ACC112 (cell line): ENCODE measurements around the gene PLPPR5.

Experiments used
- H2AFZ ChIP-seq: fragments of 200-600 bp; sonication (generic); one replicate; pipeline ENCODE4 v1.6.0; 2017; ENCODE audit warnings: antibody characterized with exemption, low read length; ENCODE audit not compliant: unreplicated experiment
- H3K27ac ChIP-seq: fragments of 200-600 bp; sonication (generic); 2 replicates; pipeline ENCODE4 v1.5.1; 2014; ENCODE audit warnings: low read depth, mild to moderate bottlenecking, antibody characterized with exemption, low read length, moderate library complexity
- H3K27me3 ChIP-seq: fragments of 200-600 bp; sonication (generic); 2 replicates; pipeline ENCODE4 v1.6.1; 2014; ENCODE audit warnings: mild to moderate bottlenecking, antibody characterized with exemption, low read length, moderate library complexity, mixed read lengths; ENCODE audit not compliant: insufficient read depth
- H3K36me3 ChIP-seq: fragments of 200-600 bp; sonication (generic); 2 replicates; pipeline ENCODE4 v1.6.1; 2016; ENCODE audit warnings: mild to moderate bottlenecking, antibody characterized with exemption, low read length, moderate library complexity, mixed read lengths; ENCODE audit not compliant: insufficient read depth
- H3K4me1 ChIP-seq: fragments of 200-600 bp; sonication (generic); one replicate; pipeline ENCODE4 v1.6.1; 2016; ENCODE audit warnings: low read length, mixed read lengths; ENCODE audit not compliant: insufficient read depth, unreplicated experiment, control insufficient read depth
- H3K4me3 ChIP-seq: fragments of 200-600 bp; sonication (generic); 2 replicates; pipeline ENCODE4 v1.5.1; 2014; ENCODE audit warnings: mild to moderate bottlenecking, low read depth, low read length
- H3K79me2 ChIP-seq: fragments of 200-600 bp; sonication (generic); one replicate; pipeline ENCODE4 v1.6.0; 2016; ENCODE audit warnings: low read length; ENCODE audit not compliant: control insufficient read depth, unreplicated experiment, insufficient read depth

Gene PLPPR5

GRCh38 chr1:98969798-98970490 lies 34.7 kb downstream of the PLPPR5 start:
- Histone ChIP-seq H3K4me3 (no peak overlapping the region), H3K36me3 (no peaks in the 10 kb centered on the region), H3K27ac (no peak overlapping the region), H3K27me3 (no peaks in the 10 kb centered on the region), H2AFZ (no peak overlapping the region), H3K4me1 (no peaks in the 10 kb centered on the region), H3K79me2 (no peaks in the 10 kb centered on the region)

DNA sequence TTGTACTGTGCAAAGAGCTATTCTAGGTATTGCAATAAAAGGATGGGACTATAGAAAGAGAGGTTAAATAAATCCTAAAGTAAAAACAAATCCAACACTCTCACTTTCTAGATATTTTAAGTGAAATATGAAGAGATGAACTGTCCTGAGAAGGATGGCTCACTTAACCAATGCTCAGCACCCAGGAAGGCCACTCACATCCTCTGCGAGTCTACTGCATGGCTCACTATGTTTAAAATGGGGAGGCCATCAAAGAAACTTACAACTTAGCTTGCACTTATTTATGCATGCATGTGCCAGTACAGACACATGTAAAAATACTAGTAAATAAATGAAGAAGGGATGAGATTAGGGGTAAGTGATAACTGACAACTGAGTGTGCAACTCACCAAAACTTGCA lies 37.5 kb downstream of the PLPPR5 start:
- Histone ChIP-seq H3K4me1 (peaks cover 5% of the 10 kb centered on the region), H3K4me3 (no peak overlapping the region), H3K27me3 (no peaks in the 10 kb centered on the region), H3K79me2 (no peaks in the 10 kb centered on the region), H3K27ac (no peak overlapping the region), H3K36me3 (no peaks in the 10 kb centered on the region), H2AFZ (no peak overlapping the region)

- Histone ChIP-seq H3K4me1 (peaks cover 5% of the 10 kb centered on the region), H3K27me3 (no peaks in the 10 kb centered on the region), H3K36me3 (no peaks in the 10 kb centered on the region), H3K4me3 (no peak overlapping the region), H3K79me2 (no peaks in the 10 kb centered on the region), H2AFZ (no peak overlapping the region), H3K27ac (no peak overlapping the region)
Measured at GRCh38 chr1:98965394-98965793, 39.3 kb downstream of the PLPPR5 start.

DNA sequence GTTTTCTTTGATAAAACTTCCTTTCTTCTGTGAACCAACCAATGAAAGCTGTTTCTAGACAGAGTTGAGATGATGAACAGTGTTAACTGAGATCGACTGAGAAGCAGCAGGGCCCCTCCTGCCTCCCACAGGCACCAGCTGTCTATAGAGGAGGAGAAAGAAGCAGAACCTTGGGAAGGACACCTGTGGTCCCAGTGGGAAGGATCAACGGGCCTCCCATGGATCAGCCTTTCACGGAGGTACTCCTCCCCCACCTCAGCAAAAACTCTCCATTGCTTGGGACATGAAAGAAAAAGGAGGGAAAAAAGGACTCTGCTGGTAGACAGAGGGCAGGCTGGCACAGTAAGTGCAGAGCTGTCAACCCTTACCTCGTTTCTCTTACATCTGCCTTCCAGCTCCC lies 40.5 kb downstream of the PLPPR5 start:
- H3K79me2 ChIP-seq = no peaks in the 10 kb centered on the region
- H3K27me3 ChIP-seq = no peaks in the 10 kb centered on the region
- H3K27ac ChIP-seq = no peak overlapping the region
- H3K4me3 ChIP-seq = no peak overlapping the region
- H3K4me1 ChIP-seq = peaks cover 5% of the 10 kb centered on the region
- no peak overlapping the region for H2AFZ ChIP-seq
- H3K36me3 ChIP-seq = no peaks in the 10 kb centered on the region

DNA sequence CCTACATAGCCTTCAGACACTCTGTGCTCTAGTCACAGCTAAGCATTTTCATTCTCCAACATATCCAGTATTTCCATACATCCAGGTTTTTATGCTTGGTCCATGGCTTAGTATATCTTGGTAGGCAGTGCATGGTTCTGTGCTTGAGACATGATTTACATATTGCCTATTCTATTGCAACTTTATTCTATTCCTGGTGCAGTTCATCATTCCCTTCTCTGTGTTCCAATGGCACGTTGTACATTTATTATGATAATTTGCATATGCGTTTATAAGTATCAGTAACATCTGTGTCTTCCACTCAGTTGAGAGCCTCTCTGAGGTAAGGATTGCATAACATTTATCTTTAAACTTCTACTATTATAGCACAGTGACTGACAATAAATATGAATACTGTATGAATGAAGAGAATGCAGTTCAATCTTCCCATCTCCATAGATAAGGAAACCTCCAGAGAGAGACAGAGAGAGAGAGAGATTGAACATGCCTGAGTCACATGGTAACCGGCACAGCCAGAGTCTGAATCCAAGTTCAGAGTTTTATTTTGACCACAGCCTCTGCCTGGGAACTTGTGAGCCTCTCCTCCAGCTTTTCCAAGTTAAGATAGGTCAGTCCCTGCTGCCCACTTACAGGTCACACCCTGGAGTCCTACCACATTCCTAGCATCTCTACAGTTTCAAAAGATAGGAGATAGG lies 41.5 kb downstream of the PLPPR5 start:
- Histone ChIP-seq H3K36me3 (no peaks in the 10 kb centered on the region), H3K79me2 (no peaks in the 10 kb centered on the region), H2AFZ (no peak overlapping the region), H3K4me3 (no peak overlapping the region), H3K27ac (no peak overlapping the region), H3K27me3 (no peaks in the 10 kb centered on the region), H3K4me1 (peaks cover 5% of the 10 kb centered on the region)

- Histone ChIP-seq H3K36me3 (no peaks in the 10 kb centered on the region), H3K27ac (no peak overlapping the region), H3K4me1 (peaks cover 5% of the 10 kb centered on the region), H3K27me3 (no peaks in the 10 kb centered on the region), H2AFZ (no peak overlapping the region), H3K79me2 (no peaks in the 10 kb centered on the region), H3K4me3 (no peak overlapping the region)
Measured at GRCh38 chr1:98962156-98962555, 42.5 kb downstream of the PLPPR5 start.

GRCh38 chr1:98949621-98950020 lies 55.0 kb downstream of the PLPPR5 start:
- no peaks in the 10 kb centered on the region for H3K36me3 ChIP-seq
- H3K4me3 ChIP-seq = no peak overlapping the region
- no peaks in the 10 kb centered on the region for H3K27me3 ChIP-seq
- no peak overlapping the region for H2AFZ ChIP-seq
- no peak overlapping the region for H3K27ac ChIP-seq
- no peaks in the 10 kb centered on the region for H3K4me1 ChIP-seq
- no peaks in the 10 kb centered on the region for H3K79me2 ChIP-seq

DNA sequence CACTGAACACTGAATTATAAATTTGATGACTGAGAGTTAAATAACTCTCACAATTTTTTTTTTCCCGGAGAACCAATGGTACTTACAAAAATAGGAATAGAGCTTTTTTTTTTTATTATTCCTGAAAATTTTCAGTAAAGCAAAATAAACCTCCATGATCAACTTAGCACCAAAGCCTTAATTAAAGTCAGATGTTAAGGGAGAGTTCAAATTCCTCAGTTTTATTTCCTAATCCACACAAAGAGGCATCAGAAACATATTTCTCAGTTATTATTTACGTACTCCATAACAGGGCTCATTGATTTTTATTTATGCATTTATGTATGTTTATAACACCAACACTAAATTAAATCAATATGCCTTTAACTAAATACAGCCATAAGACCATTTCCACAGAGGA lies 55.5 kb downstream of the PLPPR5 start:
- Histone ChIP-seq H3K4me1 (no peaks in the 10 kb centered on the region), H3K27me3 (no peaks in the 10 kb centered on the region), H3K4me3 (no peak overlapping the region), H3K79me2 (no peaks in the 10 kb centered on the region), H2AFZ (no peak overlapping the region), H3K36me3 (no peaks in the 10 kb centered on the region), H3K27ac (no peak overlapping the region)

GRCh38 chr1:98947071-98947470 lies 57.6 kb downstream of the PLPPR5 start:
- H3K27me3 ChIP-seq = no peaks in the 10 kb centered on the region
- H3K4me3 ChIP-seq = no peak overlapping the region
- no peaks in the 10 kb centered on the region for H3K36me3 ChIP-seq
- H3K79me2 ChIP-seq = no peaks in the 10 kb centered on the region
- no peak overlapping the region for H2AFZ ChIP-seq
- no peaks in the 10 kb centered on the region for H3K4me1 ChIP-seq
- H3K27ac ChIP-seq = no peak overlapping the region

DNA sequence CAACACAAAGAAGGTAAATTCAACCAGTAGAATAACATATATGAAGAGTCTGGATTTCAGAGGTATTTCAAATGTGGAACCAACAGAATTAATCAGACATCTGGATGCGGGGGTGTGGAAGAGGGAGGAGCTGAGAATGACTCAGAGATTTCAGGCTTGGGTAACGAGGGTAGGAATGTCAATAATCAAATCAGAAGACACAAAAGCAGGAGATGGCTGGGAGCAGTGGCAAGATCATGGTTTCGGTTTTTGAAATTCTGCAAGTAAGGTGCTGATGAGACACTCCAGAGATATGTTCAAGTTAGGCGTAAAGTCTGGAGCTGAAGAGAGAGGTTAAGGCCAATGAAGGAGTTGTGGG lies 64.0 kb downstream of the PLPPR5 start:
- H3K4me1 ChIP-seq = peaks cover 10% of the 10 kb centered on the region
- H3K4me3 ChIP-seq = no peak overlapping the region

DNA sequence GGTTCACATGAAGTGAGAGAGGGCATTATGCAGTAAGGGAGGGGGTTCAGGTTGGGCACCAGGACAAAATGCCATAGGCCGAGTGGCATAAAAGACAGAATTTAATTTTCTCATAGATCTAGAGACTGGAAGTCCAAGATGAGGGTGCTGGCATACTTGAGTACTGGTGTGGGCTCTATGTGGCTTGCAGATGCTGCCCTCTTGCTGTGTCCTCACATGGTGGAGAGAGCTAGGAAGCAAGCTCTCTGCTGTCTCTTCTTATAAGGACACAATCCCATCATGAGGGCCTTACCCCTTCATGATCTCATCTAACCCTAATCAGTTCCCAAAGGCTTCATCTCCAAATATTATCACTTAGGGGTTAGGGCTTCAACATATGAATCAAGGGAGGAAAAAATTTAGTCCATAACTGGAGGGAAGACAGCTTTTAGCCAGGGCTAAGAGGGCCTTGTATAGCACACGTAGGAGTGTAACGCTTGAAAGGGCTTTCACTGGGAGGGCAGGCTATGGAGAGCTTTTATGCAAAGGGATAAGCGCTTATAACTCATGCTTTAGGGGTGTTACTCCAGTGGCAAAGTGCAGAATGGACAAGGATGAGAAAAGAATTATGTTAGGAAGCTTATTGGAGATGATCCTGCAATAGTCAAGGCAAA lies 64.5 kb downstream of the PLPPR5 start:
- Histone ChIP-seq H3K27ac (no peak overlapping the region), H3K79me2 (no peaks in the 10 kb centered on the region)

More for the DNA sequence above, 64.0 kb downstream of the PLPPR5 start:
- Histone ChIP-seq H2AFZ (no peak overlapping the region), H3K79me2 (no peaks in the 10 kb centered on the region), H3K27me3 (no peaks in the 10 kb centered on the region), H3K27ac (no peak overlapping the region), H3K36me3 (no peaks in the 10 kb centered on the region)

More for the DNA sequence above, 64.5 kb downstream of the PLPPR5 start:
- Histone ChIP-seq H3K27me3 (no peaks in the 10 kb centered on the region), H3K36me3 (no peaks in the 10 kb centered on the region), H3K4me1 (peaks cover 10% of the 10 kb centered on the region), H3K4me3 (no peak overlapping the region), H2AFZ (no peak overlapping the region)
